ENCODE data around the gene NAPB.

Gene NAPB

GRCh38 chr20:23362392-23363256 is 58.7 kb downstream of the NAPB start:
- DNase-seq (ENCODE audit: insufficient read length, low spot score) (no peak), FAIRE-seq (no peak)
- no peak for TF ChIP-seq CTCF (IDR thresholded peaks at IDR 0.05; ENCODE audit: insufficient read depth, missing control alignments)

GRCh38 chr20:23361476-23362391 is 59.6 kb downstream of the NAPB start, which contains the start of gene GZF1:
GZF1 (plus strand) TSS chr20:23362182; CDS start chr20:23364384, 2,202 bp downstream.
- DNase-seq (ENCODE audit: insufficient read length, low spot score) (peak; percentile 55), FAIRE-seq (no peak)
- TF ChIP-seq CTCF (IDR thresholded peaks at IDR 0.05; ENCODE audit: insufficient read depth, missing control alignments): no peak

GRCh38 chr20:23361119-23361475 is 60.2 kb downstream of the NAPB start:
- no peak for TF ChIP-seq CTCF (IDR thresholded peaks at IDR 0.05; ENCODE audit: insufficient read depth, missing control alignments)
- DNase-seq (ENCODE audit: insufficient read length, low spot score): no peak
- FAIRE-seq: no peak

GRCh38 chr20:23360531-23360930 is 60.8 kb downstream of the NAPB start:
- FAIRE-seq: no peak
- DNase-seq (ENCODE audit: insufficient read length, low spot score): no peak
- TF ChIP-seq CTCF (IDR thresholded peaks at IDR 0.05; ENCODE audit: insufficient read depth, missing control alignments): no peak

- DNase-seq (ENCODE audit: insufficient read length, low spot score): no peak
- FAIRE-seq: no peak
- no peak for TF ChIP-seq CTCF (IDR thresholded peaks at IDR 0.05; ENCODE audit: insufficient read depth, missing control alignments)
Observed at GRCh38 chr20:23358923-23359593, 62.2 kb downstream of the NAPB start.

GRCh38 chr20:23358563-23358906 is 62.8 kb downstream of the NAPB start:
- FAIRE-seq (no peak), DNase-seq (ENCODE audit: insufficient read length, low spot score) (no peak)
- no peak for TF ChIP-seq CTCF (IDR thresholded peaks at IDR 0.05; ENCODE audit: insufficient read depth, missing control alignments)

Data from D721Med (cell line).